Activated CD8-positive, alpha-beta memory T cell treated with anti-CD3 and anti-CD28 coated beads, Interleukin-2, amount 50 U/mL, for 4 hours (primary cell): ENCODE data around the gene CAMKMT.

ENCODE experiments used
- DNase-seq: peaks from one replicate; pipeline ENCODE4 v3.0.0-alpha.2; 2020

Gene CAMKMT

DNA sequence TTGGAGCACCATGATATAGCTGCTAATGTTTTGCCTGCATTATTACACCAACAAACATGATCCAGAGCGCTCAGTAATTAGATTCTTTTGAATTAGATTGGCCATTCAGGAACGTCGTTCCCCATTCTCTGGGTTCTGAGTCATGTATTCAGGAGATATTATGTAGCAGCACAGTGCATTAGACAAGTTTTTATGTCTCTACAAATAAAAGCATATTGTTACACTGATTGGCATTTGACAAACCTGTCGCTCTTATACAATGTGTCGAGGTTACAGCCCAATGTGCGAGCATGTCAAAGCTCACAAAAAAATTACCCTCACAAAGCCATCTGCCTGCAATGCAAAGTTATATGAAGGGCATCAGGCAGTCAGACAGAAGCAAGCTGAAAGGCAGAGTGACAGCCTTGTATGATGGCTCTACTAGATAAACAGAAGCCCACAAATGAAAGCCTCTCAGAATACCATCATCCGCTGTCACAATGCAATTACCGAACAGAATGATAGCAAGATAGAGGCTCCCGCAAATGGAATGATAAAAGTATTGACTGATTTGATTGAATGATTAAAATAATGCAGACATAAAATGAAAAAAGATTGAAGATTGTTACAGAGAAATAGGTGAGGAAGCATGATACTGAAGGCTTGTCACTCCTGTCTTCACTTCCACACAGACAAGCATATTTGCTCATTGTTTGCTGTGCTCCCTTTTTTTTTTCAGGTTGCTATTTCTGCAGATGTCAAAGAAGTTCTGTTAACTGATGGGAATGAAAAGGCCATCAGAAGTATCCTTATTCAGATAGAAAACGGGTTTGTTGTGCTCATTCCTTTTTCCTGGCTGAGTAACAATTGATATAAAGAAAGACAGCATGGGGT lies 345.2 kb downstream of the CAMKMT start:
- no peak for DNase-seq

DNA sequence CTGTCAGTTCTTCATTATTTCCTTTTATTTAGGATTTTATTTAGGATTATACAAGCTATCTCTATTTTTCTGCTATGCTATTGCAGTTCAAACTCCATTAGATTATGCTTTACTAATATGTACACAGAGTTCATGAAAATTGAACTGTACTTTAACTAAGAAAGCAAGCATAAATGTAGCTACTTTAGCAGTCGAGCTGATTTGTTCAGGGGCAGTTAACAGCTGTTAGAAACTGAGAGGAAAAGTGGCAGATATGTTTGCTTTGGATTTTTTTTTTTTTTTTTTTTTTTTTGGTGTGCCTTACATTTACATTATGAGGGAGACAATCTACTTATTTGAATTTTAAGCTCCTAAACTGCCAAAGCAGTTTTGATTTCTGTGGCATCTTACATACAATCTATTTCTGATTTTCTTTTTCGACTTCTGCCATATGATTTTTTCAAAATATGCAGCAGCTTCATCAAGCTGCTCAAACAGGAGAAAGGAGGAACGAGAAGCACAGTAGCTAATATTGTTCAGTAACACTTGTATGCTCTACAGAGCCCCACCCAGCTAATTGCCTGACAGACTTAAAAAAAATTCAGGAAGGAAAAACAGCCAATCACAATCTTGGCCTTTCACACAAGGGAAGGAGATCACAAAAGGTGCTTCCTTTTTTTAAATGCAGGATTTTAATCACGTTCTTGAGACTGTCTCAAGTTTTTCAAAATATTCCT lies 346.4 kb downstream of the CAMKMT start:
- DNase-seq: no peak

DNA sequence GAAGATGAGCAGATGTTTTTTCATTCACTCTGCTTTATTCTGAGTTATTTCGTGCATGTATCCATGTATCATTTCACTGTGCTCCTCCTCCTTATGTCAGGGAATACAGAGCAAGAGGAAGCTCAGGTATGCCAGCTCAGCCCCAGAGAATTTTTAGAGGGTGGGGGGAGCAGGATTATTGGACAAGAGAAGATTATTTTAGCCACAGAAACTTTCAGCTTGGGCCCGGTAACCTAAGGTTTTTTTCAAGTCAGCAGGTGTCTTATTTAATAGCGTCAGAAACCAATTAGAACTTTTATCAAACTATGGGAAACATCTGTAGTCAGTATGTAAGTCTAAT lies 346.9 kb downstream of the CAMKMT start:
- DNase-seq: no peak

- no peak for DNase-seq
These were observed 351.4 kb downstream of the CAMKMT start for GRCh38 chr2:44713170-44713569.

GRCh38 chr2:44715671-44716081 lies 353.9 kb downstream of the CAMKMT start:
- DNase-seq: no peak

DNA sequence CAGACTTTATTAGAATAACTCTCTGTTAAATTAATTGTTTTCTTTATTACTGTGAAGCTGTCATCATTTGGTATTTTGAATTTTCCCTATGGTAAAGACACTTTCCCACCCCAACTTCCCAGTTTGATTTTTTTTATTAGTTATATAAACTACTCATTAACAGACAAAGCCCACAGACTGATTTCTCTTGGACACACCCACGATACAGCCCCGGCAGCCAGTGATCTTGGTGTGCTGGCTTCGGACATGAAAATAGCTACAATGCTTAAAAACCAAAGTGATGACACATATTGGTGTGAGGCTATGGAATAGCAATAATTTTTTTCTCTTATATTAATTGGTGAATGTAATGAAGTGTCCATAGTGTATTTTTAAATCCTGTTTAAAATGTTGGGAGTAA lies 354.4 kb downstream of the CAMKMT start:
- no peak for DNase-seq

- DNase-seq: no peak
These were observed 356.7 kb downstream of the CAMKMT start for GRCh38 chr2:44718431-44718830.

- DNase-seq: no peak
These were observed 357.8 kb downstream of the CAMKMT start for GRCh38 chr2:44719562-44719961.

DNA sequence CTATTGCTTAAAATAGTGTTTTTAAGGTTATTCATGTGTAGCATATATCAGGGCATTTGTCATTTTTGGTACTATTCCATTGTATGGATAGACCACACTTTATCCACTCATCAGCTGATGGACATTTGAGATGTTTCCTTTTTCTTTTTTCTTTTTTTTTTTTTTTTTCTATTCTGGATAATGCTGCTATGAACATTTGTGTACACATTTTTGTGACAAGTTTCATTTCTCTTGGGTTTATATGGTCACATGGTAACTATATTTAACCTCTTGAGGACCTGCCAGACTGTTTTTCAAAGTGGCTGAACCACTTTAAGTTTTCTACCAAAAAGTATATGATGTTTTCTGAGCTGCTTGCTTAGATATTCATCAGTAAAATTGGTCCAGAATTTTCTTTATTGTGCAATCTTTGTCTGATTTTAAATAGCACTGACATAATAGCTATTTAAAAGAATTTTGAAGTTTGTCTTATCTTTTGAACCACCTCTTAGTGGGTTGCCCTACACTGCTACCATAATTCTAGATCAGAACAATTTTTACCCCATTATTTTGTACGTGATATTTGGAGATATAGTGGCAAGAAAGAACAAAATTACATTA lies 360.4 kb downstream of the CAMKMT start:
- no peak for DNase-seq

- no peak for DNase-seq
These were observed 362.2 kb downstream of the CAMKMT start for GRCh38 chr2:44723921-44724320.

DNA sequence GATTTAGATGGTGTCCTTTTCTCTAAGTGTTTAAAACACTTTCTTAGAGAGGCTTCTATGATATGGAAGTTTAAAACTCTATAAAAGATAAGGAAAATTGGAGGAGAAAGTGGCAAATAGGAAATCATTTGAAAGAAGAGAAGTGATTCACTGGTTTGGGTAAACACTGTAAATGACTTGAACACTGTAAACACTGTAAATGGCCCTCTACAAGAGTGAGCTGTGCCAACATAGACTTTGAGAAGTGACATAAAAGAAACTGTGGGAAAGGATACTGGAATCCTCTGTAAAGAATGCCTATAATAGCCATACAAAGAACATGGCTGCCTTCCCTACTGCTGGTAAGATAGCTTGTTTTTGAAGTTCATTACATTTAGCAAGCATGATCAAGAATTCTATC lies 368.8 kb downstream of the CAMKMT start:
- no peak for DNase-seq

DNA sequence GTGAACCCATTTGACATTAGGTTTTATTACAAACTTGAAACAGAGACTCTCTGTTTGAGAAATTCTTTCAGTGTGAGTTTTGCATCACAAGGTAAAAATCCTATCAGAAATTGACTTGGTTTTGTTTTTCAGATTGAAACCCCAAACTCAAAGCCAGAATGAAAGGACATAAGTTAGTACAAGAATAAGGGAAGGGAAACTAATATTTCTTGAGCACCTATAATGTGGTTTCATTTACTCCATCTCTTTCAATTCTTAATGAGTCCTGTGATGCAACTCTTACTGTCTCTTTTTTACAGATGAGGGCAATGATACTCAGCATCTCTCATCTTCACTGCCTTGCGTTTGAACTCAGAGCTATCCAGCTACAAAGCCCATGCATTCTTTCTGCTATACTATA lies 369.8 kb downstream of the CAMKMT start:
- DNase-seq: no peak

DNA sequence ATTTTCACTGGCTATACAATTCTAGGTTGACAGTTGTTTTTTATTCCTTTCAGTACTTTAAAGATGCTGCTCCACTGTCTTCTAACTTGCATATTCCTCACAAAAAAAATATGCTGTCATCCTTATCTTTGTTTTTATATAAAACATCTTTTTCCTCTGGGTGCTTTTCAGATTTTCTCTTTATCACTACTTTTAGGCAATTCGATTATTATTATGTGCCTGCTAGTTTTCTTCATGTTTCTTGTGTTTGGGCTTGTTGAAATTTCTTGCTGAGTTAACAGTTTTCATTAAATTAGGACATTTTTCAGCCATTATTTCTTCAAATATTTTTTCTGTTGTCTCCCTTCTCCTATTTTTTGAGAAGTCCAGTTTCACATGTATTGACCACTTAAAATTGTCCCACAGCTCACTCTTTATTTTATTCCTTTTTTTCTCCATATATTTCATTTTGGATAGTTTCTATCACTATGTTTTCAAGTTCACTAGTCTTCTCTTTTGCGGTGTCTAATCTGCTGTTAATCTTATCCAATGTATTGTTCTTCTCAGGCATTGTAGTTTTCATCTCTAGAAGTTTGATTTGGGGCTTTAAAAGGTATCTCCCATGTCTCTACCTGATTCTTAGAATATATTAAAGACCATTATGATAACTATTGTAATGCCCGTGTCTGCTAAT lies 374.7 kb downstream of the CAMKMT start:
- DNase-seq: no peak

DNA sequence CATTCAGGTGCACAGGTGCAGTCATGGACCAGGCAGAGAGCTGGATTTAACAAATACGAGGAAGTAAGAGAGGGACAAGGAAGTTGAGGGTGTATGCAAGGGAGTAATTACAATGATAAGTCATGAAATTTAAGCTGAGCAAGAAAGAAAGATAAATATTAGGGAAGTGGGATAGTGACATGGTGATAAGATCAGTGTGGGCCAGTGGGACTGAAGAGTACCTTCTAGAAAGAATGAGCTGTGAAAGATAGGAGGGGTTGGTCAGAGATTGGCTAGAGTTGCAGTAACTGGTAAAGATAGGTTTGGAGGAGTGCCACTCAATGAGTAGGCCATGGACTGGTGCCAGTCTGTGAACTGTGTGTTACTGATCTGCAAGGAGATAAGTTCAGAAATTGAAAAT lies 378.9 kb downstream of the CAMKMT start:
- DNase-seq: no peak

- DNase-seq: no peak
These were observed 379.8 kb downstream of the CAMKMT start for GRCh38 chr2:44741507-44741906.

- DNase-seq: no peak
These were observed 380.3 kb downstream of the CAMKMT start for GRCh38 chr2:44742057-44742456.

- no peak for DNase-seq
These were observed 381.7 kb downstream of the CAMKMT start for GRCh38 chr2:44743473-44743872.

GRCh38 chr2:44744961-44745892 lies 383.5 kb downstream of the CAMKMT start:
- DNase-seq: no peak

DNA sequence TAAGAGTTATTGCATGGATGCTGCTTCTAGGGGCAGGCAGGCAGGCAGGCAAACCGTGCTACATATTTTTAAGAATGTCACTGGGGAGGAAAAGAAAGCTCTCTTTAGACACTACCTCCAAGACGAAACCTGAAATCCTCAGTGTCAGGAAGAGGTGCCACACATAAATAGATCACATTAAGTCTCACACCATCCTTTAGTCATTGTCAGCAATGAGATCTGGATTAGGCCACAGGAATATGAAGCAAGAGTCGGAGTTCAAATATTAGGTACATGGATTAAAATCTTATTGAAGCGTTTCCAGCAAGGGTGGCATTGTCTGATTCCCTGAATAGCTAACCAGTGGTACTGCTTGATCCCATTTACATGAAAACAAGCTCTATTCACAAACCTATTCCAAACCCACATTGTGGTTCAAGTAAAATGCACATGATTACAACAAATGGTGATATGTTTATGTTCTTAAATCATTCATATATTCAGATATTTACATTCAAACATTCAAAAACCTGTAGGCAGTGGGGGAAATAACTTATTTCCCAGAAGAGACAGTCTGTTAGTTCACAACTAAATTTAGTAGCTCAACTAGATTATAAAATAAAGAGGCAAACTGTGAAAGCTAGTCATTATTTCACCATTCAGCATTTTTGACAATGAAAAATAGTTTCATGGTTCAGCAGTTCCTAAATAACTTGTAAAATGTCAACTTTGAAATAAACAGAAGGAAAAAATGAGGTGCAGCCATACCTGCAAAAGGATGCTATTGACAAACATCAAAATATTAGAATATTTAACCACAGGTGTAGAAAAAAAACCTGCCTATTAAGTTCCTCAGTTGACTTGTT lies 384.4 kb downstream of the CAMKMT start:
- no peak for DNase-seq

DNA sequence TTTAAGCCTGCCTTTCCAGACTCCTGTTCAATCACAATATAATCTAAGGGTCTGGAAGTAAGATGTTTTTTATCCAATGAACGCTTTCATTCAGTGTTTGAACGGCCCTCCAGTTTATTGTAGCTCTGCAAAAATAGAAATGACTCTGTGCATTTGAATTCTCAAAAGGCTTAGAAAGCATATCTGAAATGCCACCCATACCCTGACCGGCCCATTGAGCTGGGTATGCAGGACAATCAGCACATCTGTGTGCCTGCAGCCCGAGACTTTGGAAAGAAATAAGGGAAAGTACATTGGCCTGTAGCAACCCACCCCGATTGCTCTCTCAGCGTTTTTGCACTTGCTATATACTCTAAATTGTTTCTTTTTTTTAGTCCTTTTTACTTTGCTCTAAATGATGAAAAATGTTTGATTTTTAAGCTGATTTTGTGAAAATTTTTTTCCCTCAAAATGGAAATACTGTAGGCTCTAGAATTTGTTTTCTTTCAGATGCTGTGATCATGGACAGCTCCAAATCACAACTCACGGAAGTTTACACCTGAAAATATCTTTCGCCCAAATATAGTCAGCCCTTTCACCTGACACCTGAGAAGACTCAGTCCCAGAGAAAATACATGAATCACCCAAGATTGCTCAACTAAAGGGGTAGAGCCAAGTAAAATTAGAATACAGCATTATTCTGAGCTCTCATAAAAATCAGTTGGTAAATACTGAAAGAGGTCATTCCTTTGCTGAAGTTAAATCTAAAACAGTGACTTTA lies 385.3 kb downstream of the CAMKMT start:
- no peak for DNase-seq

- no peak for DNase-seq
These were observed 386.0 kb downstream of the CAMKMT start for GRCh38 chr2:44747794-44748193.
